CMK (cell line): Measurements from ENCODE around the gene RNF169.
A peak's percentile ranks its signal among the peaks of the same experiment; 100 is the strongest.
"Not testable (repeated sequence)": the region's sequence is repeated elsewhere in the genome, so short reads cannot be mapped to it uniquely, and the experiment has no call there.

Source experiments
- DNase-seq: peaks from one replicate; pipeline ENCODE4 v3.0.0-alpha.2; 2010; ENCODE audit warnings: low read depth

Gene RNF169

DNA sequence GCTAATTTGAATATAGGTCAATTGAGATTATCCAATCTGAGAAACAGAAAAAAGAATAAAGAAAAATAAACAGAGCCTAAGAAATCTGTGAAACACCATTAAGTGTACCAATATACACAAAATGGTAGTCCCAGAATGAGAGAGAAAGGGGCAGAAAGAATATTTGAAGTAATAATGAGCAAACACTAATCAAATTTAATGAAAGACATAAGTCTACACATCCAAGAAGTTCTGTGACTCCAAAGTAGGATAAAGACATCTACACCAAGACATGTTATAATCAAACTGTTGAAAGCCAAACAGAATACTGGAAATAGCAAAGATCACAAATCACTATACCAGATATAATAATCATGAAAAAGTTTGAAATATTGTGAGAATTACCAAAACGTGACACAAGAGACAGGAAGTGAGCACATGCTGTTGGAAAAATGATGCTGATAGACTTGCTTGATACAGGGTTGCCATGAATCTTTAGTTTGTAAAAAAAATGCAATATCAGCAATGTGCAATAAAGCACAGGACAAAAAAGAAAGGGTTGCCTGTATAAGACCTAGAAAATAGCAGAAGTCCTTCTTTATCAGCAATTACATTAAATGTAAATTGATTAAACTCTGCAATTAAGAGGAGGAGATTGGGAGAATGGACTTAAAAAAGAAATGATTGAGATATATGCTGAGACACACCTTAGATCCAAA is 75.8 kb downstream of the RNF169 start:
- no peak for DNase-seq

DNA sequence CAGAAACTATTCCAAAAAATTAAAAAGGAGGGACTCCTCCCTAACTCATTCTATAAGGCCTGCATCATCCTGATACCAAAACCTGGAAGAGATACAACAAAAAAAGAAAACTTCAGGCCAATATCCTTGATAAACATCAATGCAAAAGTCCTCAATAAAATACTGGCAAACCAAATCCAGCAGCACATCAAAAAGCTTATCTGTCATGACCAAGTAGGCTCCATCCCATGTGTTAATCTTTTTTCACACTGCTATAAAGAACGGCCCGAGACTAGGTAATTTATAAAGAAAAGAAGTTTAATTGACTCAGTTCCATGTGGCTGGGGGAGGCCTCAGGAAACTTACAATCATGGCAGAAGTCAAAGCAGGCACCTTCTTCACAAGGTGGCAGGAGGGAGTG is 76.9 kb downstream of the RNF169 start:
- not testable (repeated sequence) for DNase-seq

DNA sequence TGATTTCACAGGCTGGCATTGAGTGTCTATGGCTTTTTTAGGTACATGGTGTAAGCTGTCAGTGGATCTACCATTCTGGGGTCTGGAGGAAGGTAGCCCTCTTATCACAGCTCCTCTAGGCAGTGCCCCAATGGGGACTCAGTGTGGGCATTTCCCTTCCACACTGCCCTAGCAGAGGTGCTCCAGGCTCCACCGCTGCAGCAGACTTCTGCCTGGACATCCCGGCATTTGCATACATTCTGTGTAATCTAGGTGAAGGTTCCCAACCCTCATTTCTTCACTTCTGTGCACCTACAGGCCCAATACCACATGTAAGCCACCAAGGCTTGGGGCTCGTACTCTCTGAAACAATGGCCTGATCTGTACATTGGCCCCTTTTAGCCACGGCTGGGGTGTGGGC is 78.3 kb downstream of the RNF169 start:
- DNase-seq: no peak

DNA sequence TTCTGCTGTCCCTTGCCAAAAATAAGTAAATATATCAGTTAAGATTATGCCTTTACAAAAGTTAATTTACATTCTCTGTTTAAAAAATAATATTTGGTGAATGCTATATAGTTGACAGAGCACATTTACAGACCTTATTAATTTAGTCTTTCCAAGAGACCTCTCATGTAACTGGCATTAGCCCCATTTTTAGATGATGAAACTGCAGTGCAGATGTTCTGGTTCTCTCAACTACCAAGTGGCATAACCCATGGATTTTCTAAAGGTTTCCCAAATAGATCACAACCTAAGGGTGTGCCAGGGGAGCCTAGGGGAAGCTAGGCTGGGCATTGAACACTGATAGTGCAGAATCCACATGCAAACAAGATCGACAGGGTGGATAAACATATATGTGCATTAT is 88.5 kb downstream of the RNF169 start:
- DNase-seq: no peak

DNA sequence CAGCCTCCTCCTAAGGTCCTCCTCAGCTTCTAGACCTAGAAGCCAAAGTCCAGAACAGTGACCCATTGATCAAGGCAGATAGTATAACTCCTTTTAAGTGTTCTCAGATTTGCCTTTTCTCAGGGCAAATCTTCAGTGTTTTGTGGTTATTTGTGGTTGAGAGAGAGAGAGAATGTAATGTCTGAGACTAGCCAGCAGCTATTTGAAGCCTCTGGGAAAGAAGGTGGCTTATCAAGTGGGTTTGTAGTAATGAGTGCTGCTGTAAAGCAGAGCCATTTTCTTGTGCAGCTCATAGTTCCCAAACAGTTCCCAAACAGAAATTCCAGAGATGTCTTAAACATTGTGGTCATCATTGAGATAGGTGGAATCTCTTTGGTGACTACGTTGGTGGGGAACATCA is 89.5 kb downstream of the RNF169 start:
- no peak for DNase-seq

DNA sequence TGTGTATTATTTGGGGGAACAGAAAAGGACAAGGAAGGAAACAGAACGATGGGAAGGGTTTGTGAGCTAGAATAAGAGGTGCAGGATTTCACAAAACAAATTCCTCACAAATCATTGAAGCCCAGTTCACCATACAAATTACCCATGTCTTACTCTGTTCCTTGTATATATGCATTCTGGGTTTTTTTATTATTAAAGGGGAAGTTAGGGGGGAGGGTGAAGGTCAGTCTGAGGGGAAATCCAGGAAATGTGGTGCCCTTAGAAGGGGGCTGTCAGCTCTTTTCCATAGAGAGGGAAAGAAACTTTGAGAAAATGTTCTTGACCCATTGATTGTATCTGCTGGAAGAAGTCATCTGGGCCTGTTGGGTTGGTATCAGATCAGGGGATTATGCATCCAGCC is 90.8 kb downstream of the RNF169 start:
- DNase-seq: no peak

DNA sequence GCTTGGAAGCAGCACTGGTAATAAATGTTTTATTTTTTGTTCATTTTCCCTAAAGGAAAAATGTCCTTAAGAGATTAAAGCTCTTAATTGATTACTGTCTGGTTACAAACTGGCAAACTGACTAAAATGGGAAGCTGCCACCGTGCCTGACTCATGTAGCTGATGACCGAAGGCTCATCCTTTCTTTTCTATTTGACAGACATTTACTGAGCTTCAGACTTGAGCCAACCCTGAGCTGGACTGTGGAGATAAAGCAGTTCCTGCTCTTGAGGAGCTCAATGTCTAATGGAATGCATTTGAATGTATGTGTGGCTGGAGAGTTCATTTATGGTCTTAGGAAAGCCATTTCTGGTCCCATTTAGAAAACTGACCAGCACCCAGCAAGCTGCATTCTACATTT is 91.3 kb downstream of the RNF169 start:
- no peak for DNase-seq

DNA sequence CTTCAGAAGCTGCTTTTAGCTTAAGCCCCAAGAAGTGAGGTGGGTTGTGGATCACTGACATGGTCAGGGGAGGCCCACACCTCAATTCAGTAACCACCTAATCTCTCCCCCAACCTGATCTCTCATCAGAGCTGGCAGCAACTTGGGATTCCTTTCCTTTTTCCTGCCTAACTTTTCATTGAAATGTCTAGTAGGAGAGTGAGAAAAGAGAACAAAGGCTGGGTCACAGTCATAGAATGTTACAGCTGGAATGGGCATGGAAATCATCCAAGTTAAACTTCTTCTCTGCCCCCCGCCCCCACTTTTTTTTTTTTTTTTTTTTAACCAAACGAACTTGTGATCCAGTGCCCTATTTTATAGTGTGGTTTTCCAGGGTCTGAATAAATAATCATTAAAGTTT is 91.8 kb downstream of the RNF169 start:
- DNase-seq: no peak

DNA sequence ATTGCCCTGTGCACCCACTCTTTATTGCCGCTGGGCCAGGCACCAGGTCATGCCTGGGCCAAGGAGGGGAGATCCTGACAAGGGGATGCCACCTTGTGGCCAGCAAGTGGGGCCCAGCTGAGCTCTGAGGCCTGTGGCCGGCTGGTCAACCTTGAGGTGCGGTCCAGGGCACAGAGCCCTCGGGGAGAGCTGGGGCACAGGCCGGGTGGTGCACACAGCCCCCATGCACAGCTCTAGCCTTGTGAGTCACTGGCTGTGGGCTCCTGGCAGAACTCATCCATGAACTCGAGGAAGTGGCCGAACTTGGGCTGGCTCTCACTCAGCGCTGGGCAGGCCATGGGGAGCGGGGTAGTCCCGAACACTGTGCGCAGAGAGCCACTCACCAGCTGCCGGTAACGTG is 94.3 kb downstream of the RNF169 start:
- DNase-seq: no peak

DNA sequence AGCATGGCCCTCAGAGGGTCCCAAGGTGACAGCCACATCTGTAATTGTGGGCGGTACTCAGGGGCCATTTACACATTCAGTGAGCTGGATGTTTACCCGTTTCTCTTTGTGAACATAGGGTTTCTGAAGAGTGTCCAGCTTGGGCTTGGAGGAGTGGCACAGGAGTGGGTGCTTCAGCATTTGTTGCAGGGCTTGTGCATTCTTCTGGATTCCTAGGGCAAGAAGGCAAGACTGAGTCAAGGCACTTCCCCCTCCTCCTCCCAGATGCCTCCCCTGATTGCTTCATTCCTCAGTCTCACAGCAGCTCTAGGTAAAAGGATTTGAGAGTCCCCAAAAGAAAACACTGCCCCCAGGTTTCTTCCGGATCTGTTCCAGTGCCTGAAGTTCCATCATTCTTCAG is 95.4 kb downstream of the RNF169 start:
- no peak for DNase-seq

DNA sequence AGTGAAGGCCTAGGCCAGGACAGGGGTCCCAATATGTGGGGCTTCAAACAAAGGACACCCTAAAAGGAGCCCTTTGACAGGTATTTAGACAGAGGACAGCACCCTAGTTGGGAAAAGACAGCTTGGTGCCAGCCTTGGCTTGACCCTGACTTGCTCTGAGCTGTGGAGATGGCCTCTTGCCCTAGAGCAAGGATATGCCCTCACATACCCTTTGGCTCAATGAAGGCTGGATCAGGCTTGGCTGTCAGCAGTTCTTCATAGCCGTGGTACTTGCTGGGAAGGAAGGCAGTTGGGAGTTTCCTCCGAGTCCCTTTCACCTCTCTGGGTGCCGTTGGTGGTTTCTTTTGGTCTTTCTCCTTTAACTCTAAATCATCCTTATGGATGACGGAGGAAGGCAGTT is 96.2 kb downstream of the RNF169 start:
- no peak for DNase-seq

DNA sequence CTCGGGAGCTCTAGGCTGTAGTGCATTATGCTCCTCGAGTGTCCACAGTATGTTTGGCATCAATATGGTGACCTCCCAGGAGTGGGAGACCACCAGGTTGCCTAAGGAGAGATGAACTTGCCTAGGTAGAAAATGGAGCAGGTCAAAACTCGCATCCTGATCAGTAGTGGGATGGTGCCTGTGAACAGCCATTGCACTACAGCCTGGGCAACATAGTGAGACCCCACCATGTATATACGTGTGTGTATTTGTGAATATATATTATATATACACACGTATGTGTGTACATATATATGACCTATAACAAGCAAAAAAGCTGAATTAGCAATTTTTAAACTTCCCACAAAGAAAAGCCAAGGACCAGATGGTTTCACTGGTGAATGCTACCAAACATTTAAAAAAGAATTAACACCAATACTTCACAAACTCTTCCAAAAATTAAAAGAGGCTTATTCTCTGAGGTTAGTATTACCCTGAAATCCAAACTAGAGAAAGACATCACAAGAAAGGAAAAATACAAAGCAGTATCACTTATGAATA is 97.4 kb downstream of the RNF169 start:
- no peak for DNase-seq

DNA sequence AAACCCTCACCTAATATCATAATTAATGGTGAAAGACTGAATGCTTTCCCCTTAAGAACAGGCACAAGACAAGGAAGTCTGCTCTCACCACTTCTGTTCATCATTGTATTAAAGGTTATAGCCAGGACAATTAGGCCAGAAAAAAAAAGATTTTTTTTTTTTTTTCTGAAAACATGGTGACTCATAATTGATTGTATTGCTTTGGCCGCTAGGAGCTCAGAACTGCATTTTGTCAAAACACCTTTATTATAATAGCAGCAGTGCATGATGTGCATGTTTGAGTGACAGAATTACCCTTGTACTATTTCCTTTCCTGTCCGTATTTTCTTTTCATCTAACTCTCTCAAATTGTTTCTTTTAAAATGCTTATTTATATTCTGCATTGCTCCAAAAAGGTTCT is 98.1 kb downstream of the RNF169 start:
- DNase-seq: no peak

DNA sequence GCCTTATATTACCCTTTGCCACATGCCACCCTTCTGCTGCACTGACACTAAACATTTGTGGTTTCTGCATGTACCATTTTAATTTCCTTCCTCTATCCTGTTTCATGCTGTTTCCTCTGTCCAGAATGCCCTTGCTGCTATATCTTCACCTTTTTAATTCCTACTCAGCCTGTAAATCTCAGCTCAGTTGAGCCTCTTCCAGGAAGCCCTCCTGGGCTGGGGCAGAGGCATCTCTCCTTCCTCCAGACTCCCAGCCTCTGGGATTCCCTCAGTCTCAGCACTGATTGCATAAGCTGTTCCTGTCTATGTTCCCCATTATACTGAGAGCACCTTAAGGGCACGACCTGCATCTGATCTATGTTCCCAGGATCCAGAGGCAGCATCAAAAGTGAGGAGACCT is 98.7 kb downstream of the RNF169 start:
- DNase-seq: no peak

DNA sequence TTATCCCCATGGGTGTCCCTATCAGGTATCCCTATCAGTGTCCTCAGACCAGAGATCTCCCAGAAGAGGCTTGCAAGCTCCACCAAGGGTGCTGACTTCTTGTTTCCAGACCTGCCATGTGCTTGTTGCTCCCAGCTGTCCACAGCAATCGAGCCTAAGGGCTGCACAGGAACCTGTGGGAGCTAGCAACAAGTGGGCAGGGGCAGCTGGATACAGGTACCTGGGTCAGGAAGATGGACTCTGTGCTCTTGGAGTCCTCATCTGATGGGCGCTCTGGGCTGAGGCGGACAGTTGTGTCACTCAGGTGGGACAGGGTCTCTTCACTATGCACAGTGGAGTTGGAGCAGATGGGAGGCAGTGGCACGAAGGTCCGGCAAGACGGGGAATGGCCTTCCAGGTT is 99.2 kb downstream of the RNF169 start:
- DNase-seq: no peak

DNA sequence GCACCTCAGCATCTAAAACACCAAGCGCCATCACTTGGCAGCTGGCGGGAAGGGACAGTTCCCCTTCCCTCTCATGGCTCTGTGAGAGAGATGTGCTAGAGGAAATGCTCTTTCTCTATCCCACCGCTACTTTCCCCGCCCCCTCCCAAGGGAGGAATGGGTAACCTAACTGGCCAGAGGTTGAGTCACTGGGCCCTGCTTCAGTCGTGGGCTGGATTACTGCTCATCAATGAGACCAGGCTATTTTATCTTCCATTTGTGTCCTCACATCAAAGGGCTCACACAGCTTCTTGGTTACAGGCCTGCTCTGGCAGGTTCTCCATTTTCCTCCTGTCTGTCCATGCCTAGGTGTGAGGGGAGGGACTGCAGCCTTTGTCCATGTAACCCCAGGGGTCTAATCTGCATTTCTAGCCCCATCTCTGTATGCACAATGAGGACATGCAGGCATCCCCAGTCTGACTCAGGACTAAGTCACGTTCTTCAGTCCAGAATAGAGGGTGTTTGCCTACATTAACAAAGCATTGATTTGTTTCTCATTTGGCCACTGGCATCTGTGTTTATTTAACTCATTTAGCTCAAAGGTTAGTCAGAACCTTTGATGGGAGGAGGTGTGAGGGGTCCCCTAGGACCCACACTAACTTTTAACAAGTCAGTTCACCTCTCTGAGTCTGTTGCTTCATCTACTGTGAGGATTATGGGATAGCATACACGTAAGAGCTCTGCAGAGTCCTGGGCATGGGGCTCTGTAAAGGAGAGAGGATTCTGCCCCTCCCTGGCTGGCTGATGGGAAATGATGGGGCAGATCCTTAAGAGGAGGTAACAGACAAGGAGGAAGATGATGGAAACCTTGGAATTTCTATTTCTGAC is 101.1 kb downstream of the RNF169 start:
- no peak for DNase-seq

DNA sequence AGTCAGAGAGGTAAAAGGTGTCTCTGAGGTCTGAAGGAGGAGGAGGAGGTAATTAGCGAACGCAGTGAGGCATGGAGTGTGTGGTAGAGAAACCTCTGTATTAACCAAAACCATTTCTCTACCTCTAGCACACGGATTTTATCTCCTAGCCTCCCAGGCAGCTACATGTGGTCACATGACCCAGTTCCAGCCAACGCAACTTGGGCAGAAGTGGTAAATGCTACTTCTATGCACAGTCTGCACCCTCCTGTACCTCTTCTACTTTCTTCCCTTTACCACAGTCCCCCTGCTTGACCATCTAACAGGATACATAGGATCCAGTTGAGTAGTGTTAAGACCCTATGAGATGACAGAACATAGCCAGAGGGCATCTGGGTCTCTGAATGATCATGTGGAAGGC is 104.6 kb downstream of the RNF169 start:
- no peak for DNase-seq

DNA sequence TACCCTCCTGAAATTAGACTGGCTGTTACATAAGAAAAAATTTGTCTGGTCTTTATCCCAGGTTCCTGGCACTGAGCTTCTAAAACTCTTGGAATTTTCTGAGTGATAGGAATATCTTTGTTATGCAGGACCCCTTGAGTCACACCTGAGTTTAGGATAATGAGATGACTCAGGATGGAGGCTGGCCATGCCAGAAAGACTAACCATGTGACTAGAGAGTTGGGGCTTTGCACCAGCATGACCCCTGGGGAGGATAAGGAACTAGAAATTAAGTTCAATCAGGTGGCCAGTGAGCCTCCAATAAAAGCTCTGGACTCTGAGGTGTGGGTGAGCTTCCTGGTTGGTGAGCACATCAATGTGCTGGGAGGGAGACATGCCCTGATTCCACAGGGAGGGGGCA is 112.1 kb downstream of the RNF169 start:
- DNase-seq: no peak

DNA sequence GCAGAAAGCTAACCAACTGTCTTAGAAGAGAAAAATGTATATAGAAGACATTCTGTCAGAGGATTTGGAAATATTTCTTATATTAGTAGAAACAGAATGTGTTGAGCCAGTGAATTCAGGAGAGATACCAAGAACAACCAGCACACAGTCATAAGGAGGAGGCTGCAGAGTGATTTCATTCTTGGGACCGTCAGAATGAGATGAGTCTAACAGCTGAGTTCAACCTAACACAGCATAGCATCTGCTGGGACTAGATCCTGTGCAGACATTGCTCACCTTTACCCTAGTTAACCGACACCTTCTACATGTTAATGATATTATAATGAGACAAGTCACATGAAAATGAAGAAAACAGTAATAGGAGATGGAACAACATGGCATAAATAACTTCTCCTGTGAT is 114.8 kb downstream of the RNF169 start:
- no peak for DNase-seq

DNA sequence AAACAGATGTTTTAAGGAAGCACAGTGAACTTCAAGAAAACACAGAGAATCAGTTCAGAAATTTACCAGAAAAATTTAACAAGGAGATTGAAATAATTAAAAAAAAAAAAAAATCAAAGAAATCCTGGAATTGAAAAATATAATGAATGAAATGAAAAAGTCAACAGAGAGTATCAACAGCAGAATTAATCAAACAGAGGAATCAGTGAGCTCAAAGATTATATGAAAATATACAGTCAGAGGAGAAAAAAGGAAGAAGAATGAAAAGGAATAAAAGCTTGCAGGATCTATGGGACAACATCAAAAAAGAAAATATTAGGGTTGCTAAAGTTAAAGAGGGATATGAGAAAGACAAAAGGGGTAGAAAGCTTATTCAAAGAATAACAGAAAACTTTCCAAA is 117.9 kb downstream of the RNF169 start:
- DNase-seq: no peak

DNA sequence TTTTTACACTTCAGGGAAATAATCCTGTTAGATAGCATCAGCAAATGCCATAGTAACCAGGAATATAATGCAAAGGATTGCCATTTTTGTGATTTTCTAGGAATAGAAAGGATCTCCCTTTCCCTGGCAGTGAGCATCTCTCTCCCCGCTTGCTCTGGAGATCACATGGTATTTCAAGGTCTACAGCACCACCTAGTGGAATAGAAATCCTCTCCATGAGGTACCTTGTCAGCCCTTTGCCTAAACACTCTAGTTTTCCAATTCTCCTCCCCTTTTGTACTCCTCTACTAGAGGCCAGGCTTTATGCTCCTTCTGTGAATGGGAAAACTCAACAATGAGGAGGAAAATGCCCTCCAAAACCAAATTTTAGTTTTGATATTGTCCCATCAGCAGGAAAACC is 121.8 kb downstream of the RNF169 start:
- peak; percentile 40 for DNase-seq

DNA sequence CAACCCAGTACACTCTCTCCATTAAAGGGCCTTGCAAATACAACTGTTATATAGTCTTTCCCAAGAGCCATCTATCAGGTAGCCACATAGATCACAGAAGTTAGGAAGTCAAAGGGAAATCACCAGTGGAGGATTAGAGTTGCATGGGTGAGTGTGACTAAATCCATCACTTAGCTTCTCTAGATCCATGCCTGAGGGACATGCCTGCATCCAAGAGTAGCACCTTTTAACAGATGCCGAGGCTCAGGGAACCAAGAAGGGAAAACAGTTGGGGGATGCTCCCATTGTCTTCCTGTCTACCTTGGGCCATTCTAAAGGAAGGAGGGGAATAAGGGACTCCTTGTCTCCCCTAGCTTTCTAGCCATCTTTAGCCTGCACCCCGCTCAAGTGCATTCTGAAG is 122.4 kb downstream of the RNF169 start:
- no peak for DNase-seq

DNA sequence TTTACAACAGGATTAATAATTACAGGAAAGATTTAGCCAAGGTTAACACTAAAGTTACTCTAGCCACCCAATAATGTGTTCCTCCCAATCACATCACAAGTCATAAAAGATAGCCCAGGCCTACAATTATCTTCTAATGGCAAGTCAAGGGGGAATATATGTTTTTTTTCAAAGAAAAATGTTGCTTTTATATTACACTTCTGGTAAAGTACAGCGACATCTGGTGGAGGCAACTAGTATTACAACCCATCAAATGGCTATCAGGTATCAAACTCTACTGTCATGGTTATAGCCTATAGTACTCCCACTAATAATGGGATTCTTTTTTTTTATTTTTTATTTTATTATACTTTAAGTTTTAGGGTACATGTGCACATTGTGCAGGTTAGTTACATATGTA is 128.5 kb downstream of the RNF169 start:
- peak; percentile 61 for DNase-seq
